ENCODE data around the gene COL9A3. TPM values are rescaled to one million over a fixed set of nuclear protein-coding genes. Genes with fewer than 3 reads are reported as not detected.

Gene COL9A3
- total RNA-seq, 1 donor from 2014 or later: 10.5 TPM

DNA sequence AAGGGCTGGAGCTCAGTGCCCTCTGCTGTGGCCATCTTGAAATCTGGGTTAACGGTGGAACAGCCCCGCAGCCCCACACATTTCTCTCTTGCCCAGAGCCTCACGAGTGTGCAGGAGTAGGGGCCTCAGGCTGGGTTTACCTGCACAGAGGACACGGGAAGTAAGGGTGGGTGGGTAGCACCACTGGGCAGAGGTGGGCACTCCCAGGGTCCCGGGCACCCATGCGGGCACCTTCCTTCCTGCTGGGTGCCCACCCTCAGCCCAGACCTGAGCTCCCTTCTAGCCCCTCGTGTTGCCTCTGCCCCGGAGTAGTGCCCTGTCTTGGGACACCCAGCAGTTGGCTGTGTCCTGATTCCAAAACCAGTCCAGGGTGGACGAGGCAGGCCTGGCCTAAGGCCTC, 11.2 kb downstream of the COL9A3 start:
- no peak overlapping the region for H2AFZ ChIP-seq (replicated peaks)
- Mint-ChIP-seq H3K27me3 (ENCODE audit: insufficient read depth, low read depth) (no peaks in the 10 kb centered on the region), H3K9me3 (no peaks in the 10 kb centered on the region), H3K27ac (no peak overlapping the region), H3K4me1 (peaks cover 25% of the 10 kb centered on the region), H3K4me3 (no peak overlapping the region), H3K36me3 (no peaks in the 10 kb centered on the region)
- peaks cover 5% of the 10 kb centered on the region for H4K20me1 ChIP-seq (ENCODE audit: low read depth)
- no peaks in the 10 kb centered on the region for H3K27me3 ChIP-seq
- no peak overlapping the region for H3K4me3 ChIP-seq
- H3F3A ChIP-seq (ENCODE audit: low read depth): peaks cover 22% of the 10 kb centered on the region
- no peak overlapping the region for H3K27ac ChIP-seq
- no peaks in the 10 kb centered on the region for H3K36me3 ChIP-seq
- TF ChIP-seq EZH2 (IDR thresholded peaks at IDR 0.05): no peak
- no peak for TF ChIP-seq EZH2phosphoT487 (IDR thresholded peaks at IDR 0.05)
- TF ChIP-seq, protein P1, sequence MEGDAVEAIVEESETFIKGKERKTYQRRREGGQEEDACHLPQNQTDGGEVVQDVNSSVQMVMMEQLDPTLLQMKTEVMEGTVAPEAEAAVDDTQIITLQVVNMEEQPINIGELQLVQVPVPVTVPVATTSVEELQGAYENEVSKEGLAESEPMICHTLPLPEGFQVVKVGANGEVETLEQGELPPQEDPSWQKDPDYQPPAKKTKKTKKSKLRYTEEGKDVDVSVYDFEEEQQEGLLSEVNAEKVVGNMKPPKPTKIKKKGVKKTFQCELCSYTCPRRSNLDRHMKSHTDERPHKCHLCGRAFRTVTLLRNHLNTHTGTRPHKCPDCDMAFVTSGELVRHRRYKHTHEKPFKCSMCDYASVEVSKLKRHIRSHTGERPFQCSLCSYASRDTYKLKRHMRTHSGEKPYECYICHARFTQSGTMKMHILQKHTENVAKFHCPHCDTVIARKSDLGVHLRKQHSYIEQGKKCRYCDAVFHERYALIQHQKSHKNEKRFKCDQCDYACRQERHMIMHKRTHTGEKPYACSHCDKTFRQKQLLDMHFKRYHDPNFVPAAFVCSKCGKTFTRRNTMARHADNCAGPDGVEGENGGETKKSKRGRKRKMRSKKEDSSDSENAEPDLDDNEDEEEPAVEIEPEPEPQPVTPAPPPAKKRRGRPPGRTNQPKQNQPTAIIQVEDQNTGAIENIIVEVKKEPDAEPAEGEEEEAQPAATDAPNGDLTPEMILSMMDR (IDR thresholded peaks at IDR 0.05): no peak
- peaks cover 28% of the 10 kb centered on the region for H3K4me1 ChIP-seq
- H3K9ac ChIP-seq: no peak overlapping the region
- no peaks in the 10 kb centered on the region for H3K9me3 ChIP-seq (ENCODE audit: low read depth)
- no peaks in the 10 kb centered on the region for H3K79me2 ChIP-seq (ENCODE audit: low read depth)
- H3K4me2 ChIP-seq: no peak overlapping the region
- DNase-seq (ENCODE audit: low spot score): no peak

DNA sequence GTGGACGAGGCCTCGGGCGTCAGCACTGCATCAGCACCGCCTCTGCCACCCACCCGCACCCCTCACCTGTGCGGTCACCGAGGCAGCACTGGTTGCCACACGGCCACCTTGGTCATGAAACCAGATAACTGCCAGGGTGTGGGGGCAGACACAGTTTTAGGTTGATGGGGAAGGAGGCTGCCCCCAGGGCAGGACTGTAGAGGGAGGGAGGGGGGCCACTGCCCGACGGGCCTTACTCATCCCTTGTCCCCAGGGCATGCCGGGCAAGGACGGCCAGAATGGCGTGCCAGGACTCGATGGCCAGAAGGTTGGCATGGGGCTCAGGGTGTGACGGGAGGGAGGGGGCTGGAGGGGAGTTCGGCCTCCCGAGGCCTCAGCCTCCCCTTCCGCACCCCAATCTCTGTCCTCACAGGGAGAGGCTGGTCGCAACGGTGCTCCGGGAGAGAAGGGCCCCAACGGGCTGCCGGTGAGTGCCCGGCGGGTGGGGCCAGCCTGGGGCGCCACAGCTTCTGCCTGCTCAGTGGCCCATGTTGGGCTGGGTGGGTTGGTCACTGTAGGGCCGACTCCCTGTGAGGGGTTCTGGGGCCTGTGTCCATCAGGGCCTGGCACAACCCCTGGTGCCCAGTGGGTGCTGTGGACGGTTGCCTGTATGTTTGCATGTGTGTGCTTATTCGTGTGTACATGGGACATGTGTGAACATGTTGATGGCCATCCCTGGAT, 11.8 kb downstream of the COL9A3 start:
- peaks cover 23% of the 10 kb centered on the region for H3K4me1 ChIP-seq

DNA sequence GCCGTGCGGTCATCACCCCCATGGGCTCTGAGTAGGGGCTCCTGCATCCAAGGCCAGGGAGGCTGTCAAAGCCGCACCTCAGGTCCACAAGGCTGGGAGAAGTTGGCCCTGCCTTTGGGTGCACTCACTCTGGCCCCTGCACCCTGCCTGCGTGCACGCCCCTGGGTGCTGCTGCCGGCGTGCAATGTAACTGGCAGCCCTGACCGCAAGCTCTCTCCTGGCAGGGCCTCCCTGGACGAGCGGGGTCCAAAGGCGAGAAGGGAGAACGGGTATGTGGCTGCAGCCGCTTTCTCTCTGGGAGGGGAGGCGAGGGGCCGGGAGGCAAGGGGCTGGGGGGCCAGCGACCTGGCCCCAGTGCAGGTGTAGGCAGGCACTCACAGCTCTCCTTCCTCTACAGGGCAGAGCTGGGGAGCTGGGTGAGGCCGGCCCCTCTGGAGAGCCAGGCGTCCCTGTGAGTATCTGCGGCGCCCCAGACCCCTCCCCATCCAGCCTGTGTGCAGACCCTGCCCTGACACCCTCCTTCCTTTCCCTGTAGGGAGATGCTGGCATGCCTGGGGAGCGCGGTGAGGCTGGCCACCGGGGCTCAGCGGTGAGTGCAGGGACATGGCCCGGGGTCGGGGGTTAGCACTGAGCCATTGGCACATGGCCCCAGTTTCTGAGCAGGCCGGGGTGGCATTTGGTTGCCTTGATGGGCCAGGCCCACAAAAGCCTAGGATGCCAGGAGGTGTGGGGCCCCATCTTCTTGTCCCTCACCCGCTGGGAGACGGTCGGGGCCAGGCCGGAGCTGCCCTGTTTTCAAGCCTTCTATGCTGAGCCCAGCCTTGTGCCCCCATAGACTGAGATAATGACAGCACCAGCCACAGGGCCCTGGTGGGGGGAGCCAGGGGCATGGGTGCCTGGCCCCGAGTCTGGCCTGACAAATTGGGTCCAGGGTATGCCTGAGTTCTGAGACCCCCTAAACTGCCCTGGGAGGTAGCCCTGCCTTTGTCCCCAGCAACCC, 12.7 kb downstream of the COL9A3 start:
- H3K9me3 ChIP-seq (ENCODE audit: low read depth): no peaks in the 10 kb centered on the region
- H4K20me1 ChIP-seq (ENCODE audit: low read depth): no peaks in the 10 kb centered on the region
- H3F3A ChIP-seq (ENCODE audit: low read depth): peaks cover 20% of the 10 kb centered on the region
- H3K4me3 ChIP-seq: no peak overlapping the region
- peaks cover 19% of the 10 kb centered on the region for H3K4me1 ChIP-seq
- no peak overlapping the region for H3K9ac ChIP-seq
- H3K4me3 Mint-ChIP-seq: no peak overlapping the region
- no peak for DNase-seq (ENCODE audit: low spot score)
- H3K36me3 Mint-ChIP-seq: no peaks in the 10 kb centered on the region
- no peaks in the 10 kb centered on the region for H3K36me3 ChIP-seq
- H3K27ac Mint-ChIP-seq: no peak overlapping the region
- H3K9me3 Mint-ChIP-seq: no peaks in the 10 kb centered on the region
- no peak overlapping the region for H3K27ac ChIP-seq
- H3K79me2 ChIP-seq (ENCODE audit: low read depth): no peaks in the 10 kb centered on the region
- no peaks in the 10 kb centered on the region for H3K27me3 ChIP-seq
- no peak overlapping the region for H3K4me2 ChIP-seq
- no peak overlapping the region for H2AFZ ChIP-seq (replicated peaks)
- TF ChIP-seq, protein P1 (IDR thresholded peaks at IDR 0.05): no peak
- no peak for TF ChIP-seq EZH2 (IDR thresholded peaks at IDR 0.05)
- no peak for TF ChIP-seq EZH2phosphoT487 (IDR thresholded peaks at IDR 0.05)
- peaks cover 22% of the 10 kb centered on the region for H3K4me1 Mint-ChIP-seq
- H3K27me3 Mint-ChIP-seq (ENCODE audit: insufficient read depth, low read depth): no peaks in the 10 kb centered on the region

More for the DNA sequence above, 11.8 kb downstream of the COL9A3 start:
- no peak overlapping the region for H3K9ac ChIP-seq
- no peak for TF ChIP-seq EZH2phosphoT487 (IDR thresholded peaks at IDR 0.05)
- no peak for TF ChIP-seq EZH2 (IDR thresholded peaks at IDR 0.05)
- TF ChIP-seq, protein P1 (IDR thresholded peaks at IDR 0.05): no peak
- H3K9me3 ChIP-seq (ENCODE audit: low read depth): no peaks in the 10 kb centered on the region
- no peaks in the 10 kb centered on the region for H3K36me3 ChIP-seq
- no peak overlapping the region for H3K4me3 ChIP-seq
- Mint-ChIP-seq H3K27me3 (ENCODE audit: insufficient read depth, low read depth) (no peaks in the 10 kb centered on the region), H3K4me1 (peaks cover 21% of the 10 kb centered on the region), H3K36me3 (no peaks in the 10 kb centered on the region), H3K27ac (no peak overlapping the region), H3K9me3 (no peaks in the 10 kb centered on the region), H3K4me3 (no peak overlapping the region)
- H3F3A ChIP-seq (ENCODE audit: low read depth): peaks cover 20% of the 10 kb centered on the region
- no peak overlapping the region for H2AFZ ChIP-seq (replicated peaks)
- no peak overlapping the region for H3K4me2 ChIP-seq
- no peak overlapping the region for H3K27ac ChIP-seq
- no peaks in the 10 kb centered on the region for H3K79me2 ChIP-seq (ENCODE audit: low read depth)
- no peaks in the 10 kb centered on the region for H4K20me1 ChIP-seq (ENCODE audit: low read depth)
- H3K27me3 ChIP-seq: no peaks in the 10 kb centered on the region
- DNase-seq (ENCODE audit: low spot score): no peak

All from neural progenitor cell (in vitro differentiated cells).